ENCODE measurements around the gene PAH. TPM values are rescaled to one million over a fixed set of nuclear protein-coding genes. Genes with fewer than 3 reads are reported as not detected.

The PAH gene
- total RNA-seq, 2 experiments from 2014 or later, result not detected

DNA sequence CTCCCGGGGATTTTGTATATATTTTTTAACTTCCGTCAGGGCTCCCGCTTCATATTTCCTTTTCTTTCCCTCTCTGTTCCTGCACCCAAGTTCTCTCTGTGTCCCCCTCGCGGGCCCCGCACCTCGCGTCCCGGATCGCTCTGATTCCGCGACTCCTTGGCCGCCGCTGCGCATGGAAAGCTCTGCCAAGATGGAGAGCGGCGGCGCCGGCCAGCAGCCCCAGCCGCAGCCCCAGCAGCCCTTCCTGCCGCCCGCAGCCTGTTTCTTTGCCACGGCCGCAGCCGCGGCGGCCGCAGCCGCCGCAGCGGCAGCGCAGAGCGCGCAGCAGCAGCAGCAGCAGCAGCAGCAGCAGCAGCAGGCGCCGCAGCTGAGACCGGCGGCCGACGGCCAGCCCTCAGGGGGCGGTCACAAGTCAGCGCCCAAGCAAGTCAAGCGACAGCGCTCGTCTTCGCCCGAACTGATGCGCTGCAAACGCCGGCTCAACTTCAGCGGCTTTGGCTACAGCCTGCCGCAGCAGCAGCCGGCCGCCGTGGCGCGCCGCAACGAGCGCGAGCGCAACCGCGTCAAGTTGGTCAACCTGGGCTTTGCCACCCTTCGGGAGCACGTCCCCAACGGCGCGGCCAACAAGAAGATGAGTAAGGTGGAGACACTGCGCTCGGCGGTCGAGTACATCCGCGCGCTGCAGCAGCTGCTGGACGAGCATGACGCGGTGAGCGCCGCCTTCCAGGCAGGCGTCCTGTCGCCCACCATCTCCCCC is 41.2 kb upstream of the PAH start:
- peak; percentile 23 for DNase-seq
- intact Hi-C loops (cut with micrococcal nuclease), result no loop called here
- Mint-ChIP-seq H3K4me1 (ENCODE audit: low read depth) (peaks cover 29% of the 10 kb centered on the region), H3K9me3 (no peaks in the 10 kb centered on the region), H3K4me3 (peak overlapping the region; percentile 61), H3K27me3 (peaks cover 77% of the 10 kb centered on the region), H3K36me3 (no peaks in the 10 kb centered on the region), H3K27ac (no peak overlapping the region)
- ChIA-PET CTCF (interaction anchor here (0.6 to 1.2 kb wide), 2 partner anchors 10 to 24 kb away, joined by 3 read pairs; no protein-coding TSS in a partner anchor), POLR2A (no interaction called here)

DNA sequence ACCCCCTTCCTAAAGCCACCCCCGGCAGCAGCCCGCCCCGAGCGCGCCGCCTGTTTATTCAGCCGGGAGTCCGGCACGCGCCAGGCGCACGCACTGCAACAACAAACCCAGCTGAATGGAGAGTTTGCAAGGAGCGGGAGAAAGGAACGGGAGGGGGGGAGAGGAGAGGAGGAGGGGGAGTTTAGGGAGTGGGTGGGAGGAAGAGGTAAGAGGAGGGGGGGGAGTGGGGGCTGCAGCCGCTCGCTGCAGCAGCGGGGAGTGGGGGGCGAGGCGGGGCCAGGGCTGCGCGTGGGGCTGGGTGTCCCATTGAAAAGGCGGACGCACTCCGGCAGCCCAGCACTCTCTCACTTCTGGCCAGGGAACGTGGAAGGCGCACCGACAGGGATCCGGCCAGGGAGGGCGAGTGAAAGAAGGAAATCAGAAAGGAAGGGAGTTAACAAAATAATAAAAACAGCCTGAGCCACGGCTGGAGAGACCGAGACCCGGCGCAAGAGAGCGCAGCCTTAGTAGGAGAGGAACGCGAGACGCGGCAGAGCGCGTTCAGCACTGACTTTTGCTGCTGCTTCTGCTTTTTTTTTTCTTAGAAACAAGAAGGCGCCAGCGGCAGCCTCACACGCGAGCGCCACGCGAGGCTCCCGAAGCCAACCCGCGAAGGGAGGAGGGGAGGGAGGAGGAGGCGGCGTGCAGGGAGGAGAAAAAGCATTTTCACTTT is 40.5 kb upstream of the PAH start, which contains the start of gene ASCL1:
ASCL1 (plus strand) TSS at position 336 of the 712 bp plus-strand sequence. CDS start 571 bp downstream, outside the sequence.
- peak within 1 kb of the TSS; percentile 61 for H3K4me3 Mint-ChIP-seq
- no peak for DNase-seq
- H3K9me3 Mint-ChIP-seq, result no peaks in the 10 kb centered on the region
- H3K4me1 Mint-ChIP-seq (ENCODE audit: low read depth), result peaks cover 28% of the 10 kb centered on the region
- peaks cover 71% of the 10 kb centered on the region for H3K27me3 Mint-ChIP-seq
- intact Hi-C loops (cut with micrococcal nuclease), result no loop called here
- H3K36me3 Mint-ChIP-seq, result no peaks in the 10 kb centered on the region
- ChIA-PET POLR2A (no interaction called here), CTCF (no interaction called here)
- H3K27ac Mint-ChIP-seq, result no peak within 1 kb of the TSS

GRCh38 chr12:102956738-102957327 is 39.8 kb upstream of the PAH start:
- DNase-seq, result no peak
- Mint-ChIP-seq H3K27me3 (peaks cover 70% of the 10 kb centered on the region), H3K36me3 (no peaks in the 10 kb centered on the region), H3K9me3 (no peaks in the 10 kb centered on the region), H3K4me3 (peak overlapping the region; percentile 39), H3K4me1 (ENCODE audit: low read depth) (peaks cover 24% of the 10 kb centered on the region), H3K27ac (no peak overlapping the region)
- ChIA-PET CTCF (interaction anchor here (0.5 kb wide), 1 partner anchor 146 kb away, joined by 3 read pairs; no protein-coding TSS in a partner anchor), POLR2A (no interaction called here)
- intact Hi-C loops (cut with micrococcal nuclease), result no loop called here

DNA sequence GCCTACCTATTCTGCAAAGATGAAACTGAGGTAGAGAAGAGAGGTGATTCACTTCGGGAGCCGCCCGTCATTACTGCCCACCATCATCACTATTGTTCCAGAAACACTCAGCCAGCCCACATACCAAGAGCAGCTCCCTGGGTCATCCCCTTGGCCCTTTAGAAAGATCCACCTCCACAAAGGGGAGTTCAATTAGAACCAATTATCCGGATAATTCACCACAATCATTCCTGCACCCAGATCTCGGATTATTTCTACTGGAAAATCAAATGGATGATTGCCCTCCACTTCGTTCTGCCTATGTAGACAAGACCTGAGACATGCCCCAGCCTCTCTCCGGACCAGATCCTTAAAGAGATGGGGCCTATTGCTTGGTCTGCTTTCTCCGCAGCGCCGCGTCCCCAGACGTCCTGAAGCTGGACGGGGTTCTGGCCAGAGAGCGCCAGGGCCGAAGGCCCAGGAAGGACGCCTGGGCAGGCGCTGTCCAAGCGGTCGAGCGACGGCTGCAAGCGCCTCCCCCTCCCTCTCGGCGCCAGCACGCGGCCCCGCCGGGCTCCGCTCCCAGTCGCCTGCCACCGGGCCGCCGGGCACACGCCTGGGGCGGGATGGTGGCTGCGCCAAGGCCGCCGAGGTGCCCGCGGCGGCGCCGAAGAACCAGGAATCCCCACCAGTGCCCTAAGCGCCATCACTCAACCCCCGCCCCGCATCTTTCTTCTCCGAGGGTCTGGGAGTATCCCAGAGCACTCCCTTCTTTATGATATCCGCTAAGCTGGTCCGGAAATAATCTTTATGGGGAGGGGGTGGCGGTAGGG is 39.1 kb upstream of the PAH start:
- POLR2A ChIA-PET, result no interaction called here
- no peak for DNase-seq
- intact Hi-C loops (cut with micrococcal nuclease), result no loop called here
- H3K4me3 Mint-ChIP-seq, result no peak overlapping the region
- H3K4me1 Mint-ChIP-seq (ENCODE audit: low read depth), result peaks cover 22% of the 10 kb centered on the region
- peaks cover 68% of the 10 kb centered on the region for H3K27me3 Mint-ChIP-seq
- no peaks in the 10 kb centered on the region for H3K9me3 Mint-ChIP-seq
- CTCF ChIA-PET, result interaction anchor here (0.5 kb wide), 1 partner anchor 145 kb away, joined by 3 read pairs; no protein-coding TSS in a partner anchor
- H3K36me3 Mint-ChIP-seq, result no peaks in the 10 kb centered on the region
- H3K27ac Mint-ChIP-seq, result no peak overlapping the region

GRCh38 chr12:102954134-102954533 is 37.1 kb upstream of the PAH start:
- CTCF ChIA-PET, result no interaction called here
- Mint-ChIP-seq H3K9me3 (no peaks in the 10 kb centered on the region), H3K4me1 (ENCODE audit: low read depth) (peaks cover 23% of the 10 kb centered on the region), H3K4me3 (no peak overlapping the region), H3K27ac (no peak overlapping the region), H3K27me3 (peaks cover 71% of the 10 kb centered on the region), H3K36me3 (no peaks in the 10 kb centered on the region)
- POLR2A ChIA-PET, result no interaction called here
- intact Hi-C loops (cut with micrococcal nuclease), result no loop called here
- DNase-seq, result peak; percentile 54

DNA sequence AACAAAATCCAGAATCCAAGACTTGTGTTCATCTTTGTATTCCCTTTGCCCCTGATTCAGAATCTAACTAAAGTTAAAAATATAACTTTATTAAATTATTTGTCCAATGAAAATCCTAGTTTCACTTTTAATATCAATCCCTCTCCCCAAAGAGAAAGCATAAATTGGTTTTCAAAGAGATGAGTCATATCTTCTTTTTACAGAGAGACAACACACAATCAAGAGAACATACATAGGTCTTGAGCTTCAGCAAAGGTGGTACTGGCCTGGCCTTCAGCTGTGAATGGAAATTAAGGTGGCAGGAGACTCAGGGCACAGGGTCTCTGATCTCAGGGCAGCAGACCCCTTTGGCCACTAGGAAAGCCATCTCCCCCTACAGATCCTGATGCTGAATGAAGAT is 36.2 kb upstream of the PAH start:
- no peak overlapping the region for H3K4me3 Mint-ChIP-seq
- H3K27ac Mint-ChIP-seq, result no peak overlapping the region
- intact Hi-C loops (cut with micrococcal nuclease), result no loop called here
- no peaks in the 10 kb centered on the region for H3K9me3 Mint-ChIP-seq
- POLR2A ChIA-PET, result no interaction called here
- DNase-seq, result no peak
- no peaks in the 10 kb centered on the region for H3K36me3 Mint-ChIP-seq
- peaks cover 67% of the 10 kb centered on the region for H3K27me3 Mint-ChIP-seq
- CTCF ChIA-PET, result no interaction called here
- H3K4me1 Mint-ChIP-seq (ENCODE audit: low read depth), result peaks cover 19% of the 10 kb centered on the region

GRCh38 chr12:102951841-102952240 is 34.8 kb upstream of the PAH start:
- Mint-ChIP-seq H3K36me3 (no peaks in the 10 kb centered on the region), H3K9me3 (no peaks in the 10 kb centered on the region), H3K4me3 (no peak overlapping the region), H3K4me1 (ENCODE audit: low read depth) (peaks cover 15% of the 10 kb centered on the region), H3K27ac (no peak overlapping the region), H3K27me3 (peaks cover 68% of the 10 kb centered on the region)
- CTCF ChIA-PET, result no interaction called here
- intact Hi-C loops (cut with micrococcal nuclease), result no loop called here
- DNase-seq, result no peak
- POLR2A ChIA-PET, result no interaction called here

GRCh38 chr12:102950950-102951619 is 34.0 kb upstream of the PAH start:
- POLR2A ChIA-PET, result no interaction called here
- intact Hi-C loops (cut with micrococcal nuclease), result no loop called here
- Mint-ChIP-seq H3K4me3 (no peak overlapping the region), H3K36me3 (no peaks in the 10 kb centered on the region), H3K27ac (no peak overlapping the region), H3K9me3 (no peaks in the 10 kb centered on the region), H3K27me3 (peaks cover 63% of the 10 kb centered on the region), H3K4me1 (ENCODE audit: low read depth) (peaks cover 14% of the 10 kb centered on the region)
- DNase-seq, result no peak
- CTCF ChIA-PET, result interaction anchor here (1.3 to 4.1 kb wide), 3 partner anchors 21 to 597 kb away, joined by 3 to 83 read pairs (median 3); no protein-coding TSS in a partner anchor

DNA sequence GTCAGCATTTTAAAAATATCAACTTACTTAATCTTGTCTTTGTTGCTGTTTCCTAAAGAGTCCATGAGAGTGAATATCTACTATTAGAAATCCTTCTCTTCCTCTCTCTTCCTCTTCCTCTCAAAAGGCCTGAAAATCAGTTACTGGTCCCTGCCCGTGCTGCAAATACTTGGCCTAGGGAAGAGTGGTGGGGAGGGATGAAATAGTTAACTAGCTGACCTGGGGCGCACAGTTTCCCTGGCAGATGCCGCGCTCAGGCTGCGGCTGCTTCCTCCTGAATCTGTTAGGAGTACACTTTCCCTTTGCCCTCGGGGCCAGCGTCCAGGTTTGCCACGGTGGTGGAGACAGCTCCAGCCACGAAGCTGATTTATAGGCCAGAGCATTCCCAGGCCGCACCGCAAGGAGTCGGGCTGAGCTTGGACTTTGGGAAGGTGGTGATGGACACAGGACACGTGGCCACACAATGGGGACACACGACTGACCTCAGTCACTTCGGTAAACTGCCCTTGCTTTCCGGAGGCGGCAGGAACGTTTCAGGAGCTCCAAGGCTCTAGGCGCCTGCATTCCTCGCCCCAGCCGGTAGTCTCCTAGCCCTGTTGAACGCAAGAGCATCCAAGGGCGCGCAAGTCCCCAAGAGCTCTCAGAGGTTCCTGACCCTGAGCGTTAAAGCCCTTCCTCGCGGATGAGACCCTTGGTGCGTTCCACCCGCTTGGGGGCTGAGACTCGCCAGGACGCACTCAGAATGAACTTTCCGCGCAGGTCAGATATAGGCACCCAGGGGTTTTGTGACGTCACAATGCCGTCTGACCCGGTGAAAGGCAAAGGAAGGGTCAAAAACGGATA is 33.3 kb upstream of the PAH start:
- intact Hi-C loops (cut with micrococcal nuclease), result no loop called here
- Mint-ChIP-seq H3K36me3 (no peaks in the 10 kb centered on the region), H3K27me3 (peaks cover 58% of the 10 kb centered on the region), H3K4me3 (no peak overlapping the region), H3K9me3 (no peaks in the 10 kb centered on the region), H3K4me1 (ENCODE audit: low read depth) (peaks cover 14% of the 10 kb centered on the region), H3K27ac (no peak overlapping the region)
- DNase-seq, result no peak
- CTCF ChIA-PET, result interaction anchor here (1.3 to 4.1 kb wide), 4 partner anchors 10 to 598 kb away, joined by 3 to 83 read pairs (median 8); no protein-coding TSS in a partner anchor
- POLR2A ChIA-PET, result no interaction called here

- Mint-ChIP-seq H3K4me3 (no peak overlapping the region), H3K27ac (no peak overlapping the region), H3K27me3 (peaks cover 44% of the 10 kb centered on the region), H3K36me3 (no peaks in the 10 kb centered on the region), H3K4me1 (ENCODE audit: low read depth) (peaks cover 9% of the 10 kb centered on the region), H3K9me3 (no peaks in the 10 kb centered on the region)
- CTCF ChIA-PET, result interaction anchor here (0.6 to 4.1 kb wide), 16 partner anchors 9 to 683 kb away, joined by 3 to 83 read pairs (median 3); no protein-coding TSS in a partner anchor
- POLR2A ChIA-PET, result no interaction called here
- DNase-seq, result peak; percentile 60
- intact Hi-C loops (cut with micrococcal nuclease), result loop anchor here (1.0 to 2.0 kb wide), 2 partner anchors 556 to 599 kb away; no protein-coding TSS in a partner anchor
Measured at GRCh38 chr12:102948941-102949352, 31.9 kb upstream of the PAH start.

- intact Hi-C loops (cut with micrococcal nuclease), result no loop called here
- Mint-ChIP-seq H3K4me1 (ENCODE audit: low read depth) (peaks cover 3% of the 10 kb centered on the region), H3K27ac (no peak overlapping the region), H3K4me3 (no peak overlapping the region), H3K9me3 (no peaks in the 10 kb centered on the region), H3K36me3 (no peaks in the 10 kb centered on the region), H3K27me3 (peaks cover 32% of the 10 kb centered on the region)
- CTCF ChIA-PET, result no interaction called here
- POLR2A ChIA-PET, result no interaction called here
- no peak for DNase-seq
Measured at GRCh38 chr12:102946042-102946441, 29.0 kb upstream of the PAH start.

All from activated CD4-positive, alpha-beta memory T cell treated with anti-CD3 and anti-CD28 coated beads for 36 hours (primary cell).